Measurements from ENCODE around the gene RFX7.

DNA sequence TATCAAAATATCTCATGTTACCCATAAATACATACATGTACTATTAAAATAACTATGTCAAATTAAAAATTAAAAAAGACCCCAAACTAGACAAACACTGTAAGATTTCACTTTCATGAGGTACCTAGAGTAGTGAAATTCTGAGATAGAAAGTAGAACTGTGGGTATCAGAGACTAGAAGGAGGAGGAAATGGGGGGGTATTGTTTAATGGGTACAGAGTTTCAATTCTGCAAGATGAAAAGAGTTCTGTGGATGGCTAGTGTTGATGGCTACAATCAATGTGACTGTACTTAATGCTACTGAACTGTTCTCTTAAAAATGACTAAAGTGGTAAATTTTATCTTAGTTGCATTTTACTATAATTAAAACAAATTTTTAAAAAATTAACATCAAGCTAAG lies 36.6 kb downstream of the RFX7 start:
- no peak for TF ChIP-seq EP300 (IDR thresholded peaks at IDR 0.05)
- TF ChIP-seq, protein P1, sequence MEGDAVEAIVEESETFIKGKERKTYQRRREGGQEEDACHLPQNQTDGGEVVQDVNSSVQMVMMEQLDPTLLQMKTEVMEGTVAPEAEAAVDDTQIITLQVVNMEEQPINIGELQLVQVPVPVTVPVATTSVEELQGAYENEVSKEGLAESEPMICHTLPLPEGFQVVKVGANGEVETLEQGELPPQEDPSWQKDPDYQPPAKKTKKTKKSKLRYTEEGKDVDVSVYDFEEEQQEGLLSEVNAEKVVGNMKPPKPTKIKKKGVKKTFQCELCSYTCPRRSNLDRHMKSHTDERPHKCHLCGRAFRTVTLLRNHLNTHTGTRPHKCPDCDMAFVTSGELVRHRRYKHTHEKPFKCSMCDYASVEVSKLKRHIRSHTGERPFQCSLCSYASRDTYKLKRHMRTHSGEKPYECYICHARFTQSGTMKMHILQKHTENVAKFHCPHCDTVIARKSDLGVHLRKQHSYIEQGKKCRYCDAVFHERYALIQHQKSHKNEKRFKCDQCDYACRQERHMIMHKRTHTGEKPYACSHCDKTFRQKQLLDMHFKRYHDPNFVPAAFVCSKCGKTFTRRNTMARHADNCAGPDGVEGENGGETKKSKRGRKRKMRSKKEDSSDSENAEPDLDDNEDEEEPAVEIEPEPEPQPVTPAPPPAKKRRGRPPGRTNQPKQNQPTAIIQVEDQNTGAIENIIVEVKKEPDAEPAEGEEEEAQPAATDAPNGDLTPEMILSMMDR (IDR thresholded peaks at IDR 0.05), result no peak
- TF ChIP-seq POLR2A (IDR thresholded peaks at IDR 0.05), result no peak
